HG03575 (cell line): ENCODE results near the gene MAGEA1.

Experiments
- ATAC-seq: cut with Tn5 transposase; IDR thresholded peaks from one replicate; pipeline ENCODE4 v1.9.1; 2021; ENCODE audit not compliant: unreplicated experiment, insufficient number of reproducible peaks, low FRiP score; ENCODE audit errors: extremely low read depth

MAGEA1 gene

GRCh38 chrX:153226344-153227185, 47.5 kb downstream of the MAGEA1 start:
- ATAC-seq: no peak
